ENCODE measurements around the gene TSGA10IP.

The TSGA10IP gene

DNA sequence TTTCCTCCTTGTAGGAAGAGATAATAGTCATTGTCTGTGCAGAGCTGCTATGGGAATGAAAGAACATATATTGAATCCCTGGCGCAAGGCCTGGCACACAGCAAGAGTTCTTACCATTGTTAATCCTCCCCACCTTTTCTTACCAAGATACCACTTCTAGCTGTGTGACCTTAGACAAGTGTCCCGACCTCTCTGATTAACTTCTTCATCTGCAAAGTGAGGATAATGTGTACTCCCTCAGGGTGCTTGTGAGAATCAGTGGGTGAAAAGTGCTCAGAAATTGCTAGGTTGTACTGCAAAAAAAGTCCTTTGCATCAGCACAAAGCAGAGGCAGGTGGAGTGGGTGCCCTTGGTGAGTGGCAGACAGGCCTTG is 62.8 kb downstream of the TSGA10IP start:
- no peak for DNase-seq (ENCODE audit: low spot score)

DNA sequence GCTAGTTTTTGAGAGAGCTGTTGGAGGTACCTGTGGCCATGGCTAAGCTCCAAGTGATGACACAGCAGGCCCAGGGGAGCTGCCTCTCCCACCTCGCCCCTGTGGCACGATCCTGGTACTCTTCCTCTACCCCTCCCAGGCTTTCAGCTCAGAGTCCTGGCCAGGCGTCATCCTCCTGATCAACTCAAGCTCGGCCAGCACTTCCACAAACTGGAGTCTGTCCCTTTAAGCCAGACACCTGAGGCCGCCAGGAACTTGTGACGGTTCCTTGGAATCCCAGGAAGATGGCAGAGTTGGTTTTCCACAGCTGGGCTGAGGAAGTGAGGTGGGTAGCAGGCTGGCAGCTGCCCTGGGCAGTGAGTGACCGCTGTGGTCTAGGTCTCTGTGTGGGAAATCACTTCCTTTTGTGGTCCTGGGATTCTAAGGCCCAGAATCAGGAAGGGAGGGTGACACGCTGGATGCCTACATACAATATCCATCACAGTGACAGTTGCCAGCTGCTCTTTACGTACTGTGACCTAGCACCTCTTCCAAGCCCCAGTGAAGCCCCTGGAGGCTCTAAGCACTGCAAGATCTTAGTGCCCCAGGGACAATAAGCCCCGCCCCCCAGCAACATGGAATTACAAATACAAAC is 63.3 kb downstream of the TSGA10IP start:
- DNase-seq (ENCODE audit: low spot score): no peak

Data from cerebellar cortex (tissue), 1 donor.